HG02970 (cell line): ENCODE results near the gene CYP2S1.
"Not testable (repeated sequence)": the region's sequence is repeated elsewhere in the genome, so short reads cannot be mapped to it uniquely, and the experiment has no call there.

Experiments used
- ATAC-seq: cut with Tn5 transposase; IDR thresholded peaks from one replicate; pipeline ENCODE4 v1.9.1; 2021; ENCODE audit warnings: mild to moderate bottlenecking, moderate library complexity, moderate number of reproducible peaks; ENCODE audit not compliant: unreplicated experiment, low FRiP score

The CYP2S1 gene, protein sequence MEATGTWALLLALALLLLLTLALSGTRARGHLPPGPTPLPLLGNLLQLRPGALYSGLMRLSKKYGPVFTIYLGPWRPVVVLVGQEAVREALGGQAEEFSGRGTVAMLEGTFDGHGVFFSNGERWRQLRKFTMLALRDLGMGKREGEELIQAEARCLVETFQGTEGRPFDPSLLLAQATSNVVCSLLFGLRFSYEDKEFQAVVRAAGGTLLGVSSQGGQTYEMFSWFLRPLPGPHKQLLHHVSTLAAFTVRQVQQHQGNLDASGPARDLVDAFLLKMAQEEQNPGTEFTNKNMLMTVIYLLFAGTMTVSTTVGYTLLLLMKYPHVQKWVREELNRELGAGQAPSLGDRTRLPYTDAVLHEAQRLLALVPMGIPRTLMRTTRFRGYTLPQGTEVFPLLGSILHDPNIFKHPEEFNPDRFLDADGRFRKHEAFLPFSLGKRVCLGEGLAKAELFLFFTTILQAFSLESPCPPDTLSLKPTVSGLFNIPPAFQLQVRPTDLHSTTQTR

DNA sequence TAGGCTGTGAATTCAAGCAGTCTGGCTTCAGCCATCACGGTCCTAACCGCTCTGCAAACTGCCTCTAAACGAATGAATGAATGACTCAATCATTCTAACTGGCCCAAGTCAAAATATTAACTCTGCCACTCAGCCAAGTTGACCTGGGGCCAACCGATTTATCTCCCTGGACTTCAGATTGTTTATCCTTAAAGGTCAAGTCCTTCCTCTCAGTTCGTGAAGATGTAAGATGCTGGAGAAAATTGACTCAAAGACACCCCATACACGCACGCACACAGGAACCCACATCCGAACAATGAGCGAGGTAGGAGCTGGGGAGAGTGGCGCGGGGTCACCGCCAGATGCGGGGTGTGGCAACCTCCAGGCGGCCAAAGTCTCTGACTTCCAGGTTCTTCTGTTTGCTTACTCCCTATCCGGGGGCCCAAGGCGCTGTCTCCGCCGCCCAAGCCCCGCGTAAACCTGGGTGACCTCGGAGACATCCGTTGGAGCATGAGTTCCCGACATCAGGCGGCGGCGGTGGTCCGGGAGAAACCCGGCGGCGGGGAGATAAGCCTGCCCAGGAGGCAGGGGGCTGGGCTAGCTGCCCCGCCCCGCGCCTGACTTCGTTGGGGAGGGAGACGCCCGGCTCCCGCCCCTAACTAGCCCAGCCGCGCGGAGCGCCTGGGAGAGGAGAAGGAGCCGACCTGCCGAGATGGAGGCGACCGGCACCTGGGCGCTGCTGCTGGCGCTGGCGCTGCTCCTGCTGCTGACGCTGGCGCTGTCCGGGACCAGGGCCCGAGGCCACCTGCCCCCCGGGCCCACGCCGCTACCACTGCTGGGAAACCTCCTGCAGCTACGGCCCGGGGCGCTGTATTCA lies at the start of gene CYP2S1:
Gene CYP2S1 (plus strand): TSS at position 646 of the 856 bp plus-strand sequence. CDS start 46 bp downstream, at position 692.
- no peak for ATAC-seq

DNA sequence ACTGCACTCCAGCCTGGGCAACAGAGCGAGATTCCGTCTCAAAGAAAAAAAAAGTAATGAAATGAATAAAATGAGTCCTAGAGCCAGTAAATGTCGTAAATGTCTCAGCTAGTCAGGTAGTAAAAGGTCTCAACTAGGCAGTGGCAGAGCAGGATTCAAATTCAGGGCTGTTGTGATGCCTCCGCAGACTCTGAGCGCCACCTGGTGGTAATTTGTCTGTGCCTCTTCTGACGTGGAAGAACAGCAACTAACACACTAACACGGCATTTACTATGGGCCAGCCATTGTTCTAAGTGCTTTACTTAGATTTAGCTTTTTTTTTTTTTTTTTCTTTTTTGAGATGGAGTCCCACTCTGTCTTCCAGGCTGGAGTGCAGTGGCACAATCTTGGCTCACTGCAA lies 48.6 kb upstream of the CYP2S1 start:
- ATAC-seq: no peak

DNA sequence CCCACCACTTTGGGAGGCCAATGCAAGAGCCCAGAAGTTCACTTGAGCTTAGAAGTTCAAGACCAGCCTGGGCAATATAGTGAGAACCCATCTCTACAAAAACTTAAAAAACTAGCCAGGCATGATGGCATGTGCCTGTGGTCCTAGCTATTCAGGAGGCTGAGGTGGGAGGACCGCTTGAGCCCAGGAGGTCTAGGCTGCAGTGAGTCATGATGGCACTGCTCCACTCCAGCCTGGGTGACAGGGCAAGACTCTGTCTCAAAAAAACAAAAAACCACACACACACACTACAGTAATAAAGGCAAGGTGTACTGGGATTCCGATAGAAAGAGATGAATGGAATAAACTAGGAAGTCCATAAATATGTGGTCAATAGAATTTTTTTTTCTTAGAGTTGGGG lies 43.2 kb upstream of the CYP2S1 start:
- ATAC-seq: no peak

DNA sequence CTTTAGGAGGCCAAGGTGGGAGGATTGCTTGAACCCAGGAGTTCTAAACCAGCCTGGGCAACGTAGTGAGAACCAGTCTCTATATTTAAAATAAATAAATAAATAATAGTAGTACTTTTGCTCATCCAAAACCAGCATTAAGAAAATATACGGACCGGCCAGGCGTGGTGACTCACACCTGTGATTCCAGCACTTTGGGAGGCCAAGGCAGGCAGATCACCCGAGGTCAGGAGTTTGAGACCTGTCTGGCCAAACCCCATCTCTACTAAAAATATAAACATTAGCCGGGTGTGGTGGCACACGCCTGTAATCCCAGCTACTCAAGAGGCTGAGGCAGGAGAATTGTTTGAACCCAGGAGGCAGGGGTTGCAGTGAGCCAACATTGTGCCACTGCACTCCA lies 42.0 kb upstream of the CYP2S1 start:
- not testable (repeated sequence) for ATAC-seq

DNA sequence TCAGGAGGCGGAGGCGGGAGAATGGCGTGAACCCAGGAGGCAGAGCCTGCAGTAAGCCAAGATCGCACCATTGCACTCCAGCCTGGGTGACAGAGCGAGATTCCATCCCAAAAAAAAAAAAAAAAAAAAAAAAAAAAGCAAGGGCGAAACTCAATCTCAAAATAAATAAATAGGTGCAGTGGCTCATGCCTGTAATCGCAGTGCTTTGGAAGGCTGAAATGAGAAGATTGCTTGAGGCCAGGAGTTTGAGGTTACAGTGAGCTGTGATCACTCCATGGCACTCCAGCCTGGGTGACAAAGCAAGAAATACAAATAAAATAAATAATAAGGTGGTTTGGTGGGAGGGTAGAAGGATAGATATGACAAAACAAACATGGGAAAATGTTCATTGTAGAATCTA lies 39.0 kb upstream of the CYP2S1 start:
- ATAC-seq: no peak

DNA sequence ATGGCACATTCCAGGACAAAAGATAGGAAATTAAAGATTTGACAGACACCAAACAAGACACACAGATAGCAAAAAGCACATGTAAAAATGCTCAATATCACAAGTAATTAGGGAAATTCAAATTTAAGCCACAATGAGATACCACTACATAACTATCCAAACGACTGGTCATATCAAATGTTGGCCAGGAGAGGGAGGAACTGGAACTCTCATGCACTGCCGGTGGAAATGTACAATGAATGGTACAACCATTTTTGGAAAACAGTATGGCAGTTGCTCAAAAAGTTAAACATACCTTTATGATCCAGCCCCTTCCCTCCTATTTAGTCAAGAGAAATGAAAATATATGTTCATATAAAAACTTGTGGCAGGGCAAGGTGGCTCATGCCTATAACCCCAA lies 36.8 kb upstream of the CYP2S1 start:
- ATAC-seq: no peak

DNA sequence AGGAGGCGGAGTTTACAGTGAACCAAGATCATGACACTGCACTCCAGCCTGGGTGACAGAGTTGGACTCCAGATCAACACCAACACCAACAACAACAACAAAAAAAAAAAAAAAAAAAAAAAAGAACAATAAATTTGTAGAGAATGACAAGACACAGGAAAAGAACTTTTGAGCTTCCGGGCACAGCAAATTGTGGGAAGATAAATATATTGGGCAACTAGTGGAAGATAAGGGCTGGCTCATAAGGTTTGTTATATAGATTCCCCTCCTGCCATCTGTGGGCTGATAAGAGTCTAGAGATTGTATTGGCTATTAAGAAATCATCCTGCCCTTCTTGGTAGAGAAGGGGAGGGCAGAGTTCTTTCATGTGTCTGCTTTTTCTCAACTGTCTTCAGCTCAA lies 33.1 kb upstream of the CYP2S1 start:
- no peak for ATAC-seq

DNA sequence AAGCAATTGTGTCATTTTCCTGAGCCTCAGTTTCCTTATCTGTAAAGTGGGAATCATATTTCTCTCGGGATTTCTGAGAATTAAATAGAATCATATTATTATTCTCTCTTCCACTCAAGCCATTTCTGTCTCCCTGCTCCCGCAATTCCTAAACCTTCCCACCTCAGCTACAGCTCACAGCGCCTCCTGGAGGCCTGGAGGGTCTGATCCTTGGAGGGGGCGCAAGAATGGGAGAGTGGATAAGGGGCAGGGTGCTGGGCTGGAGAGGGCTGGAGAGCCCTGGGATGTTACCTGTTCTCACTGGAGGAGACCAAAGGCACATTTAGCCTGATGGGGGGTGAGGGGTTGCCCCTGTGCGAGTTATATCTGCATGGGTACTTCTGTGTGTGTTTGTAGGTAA lies 31.1 kb upstream of the CYP2S1 start:
- no peak for ATAC-seq

DNA sequence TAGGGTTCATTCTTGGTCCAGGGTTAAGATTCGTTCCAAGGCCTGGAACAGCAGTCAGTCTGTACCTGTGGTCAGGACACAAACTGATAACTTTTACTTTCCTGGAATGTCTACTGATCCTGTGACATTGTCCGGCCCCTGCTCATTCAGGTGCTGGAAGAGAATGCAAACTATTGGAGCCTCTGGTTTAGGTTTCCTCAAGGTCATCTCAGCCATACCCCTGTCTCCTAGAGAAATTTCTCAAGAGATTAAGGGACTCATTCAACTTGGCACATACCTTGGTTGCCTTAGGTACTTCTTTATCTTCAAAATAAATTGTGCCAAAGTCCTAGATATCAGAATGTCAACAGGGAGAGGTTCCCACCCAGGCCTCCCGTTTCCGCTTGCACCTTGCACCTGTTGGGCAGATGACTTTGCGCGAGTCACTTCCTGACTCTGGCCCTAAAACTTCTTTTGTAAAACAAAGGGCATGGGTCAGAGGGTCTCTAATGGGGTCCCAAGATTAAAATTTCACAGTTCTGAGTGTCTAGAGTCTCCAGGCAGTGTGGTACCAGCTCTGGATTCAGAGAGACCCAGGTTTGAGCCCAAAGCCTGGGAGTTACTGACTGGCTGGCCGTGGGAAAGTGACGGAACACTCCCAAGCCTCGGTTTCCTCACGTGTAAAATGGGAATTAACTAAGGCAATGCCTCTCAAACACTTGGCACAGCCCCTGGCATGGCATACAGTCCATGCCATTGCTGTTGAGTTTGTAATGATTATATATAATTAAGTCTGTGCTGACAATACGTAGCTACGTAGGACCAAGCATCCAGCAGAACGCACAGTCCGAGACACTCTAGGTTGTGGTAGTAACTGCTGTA lies 25.8 kb upstream of the CYP2S1 start:
- no peak for ATAC-seq

DNA sequence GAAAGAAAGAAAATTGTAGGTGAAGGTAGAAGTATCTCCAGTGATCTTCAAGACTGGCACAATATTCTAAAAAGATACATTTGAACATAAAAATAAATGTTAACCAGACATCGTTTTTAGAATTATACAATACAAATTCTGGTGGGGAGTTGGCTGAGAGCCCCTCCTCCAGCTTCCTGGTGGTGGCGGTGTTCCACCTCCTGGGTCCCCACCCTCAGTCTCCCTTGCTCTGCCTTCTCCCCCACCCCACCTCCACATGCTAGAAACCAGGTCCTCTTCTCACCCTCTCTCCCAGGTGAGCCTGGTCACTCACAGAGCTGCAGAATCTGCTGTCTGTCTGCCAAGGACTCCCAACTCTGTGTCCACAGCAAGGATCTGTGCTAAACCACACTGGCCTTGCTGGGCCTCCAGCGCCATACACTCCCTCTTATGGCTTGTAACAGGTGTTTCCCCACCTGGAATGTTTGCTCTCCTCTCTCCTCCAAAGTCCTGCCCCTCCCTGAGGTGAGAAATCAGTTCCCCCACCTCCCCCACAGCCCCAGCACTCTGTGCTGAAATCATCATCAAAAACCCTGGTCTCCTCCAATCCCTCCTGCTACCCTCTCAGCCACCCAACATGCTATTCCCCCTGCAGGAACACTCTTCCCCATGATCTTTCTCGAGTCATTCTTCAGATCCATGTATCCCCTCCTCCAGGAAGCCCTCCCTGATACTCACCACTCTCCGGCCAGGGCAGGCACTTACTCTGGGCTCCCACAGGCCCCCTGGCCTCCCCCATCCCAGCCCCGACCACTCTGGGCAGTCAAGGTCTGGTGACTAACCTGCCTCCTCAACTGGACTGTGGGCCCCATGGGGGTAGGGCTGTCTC lies 20.5 kb upstream of the CYP2S1 start:
- no peak for ATAC-seq

DNA sequence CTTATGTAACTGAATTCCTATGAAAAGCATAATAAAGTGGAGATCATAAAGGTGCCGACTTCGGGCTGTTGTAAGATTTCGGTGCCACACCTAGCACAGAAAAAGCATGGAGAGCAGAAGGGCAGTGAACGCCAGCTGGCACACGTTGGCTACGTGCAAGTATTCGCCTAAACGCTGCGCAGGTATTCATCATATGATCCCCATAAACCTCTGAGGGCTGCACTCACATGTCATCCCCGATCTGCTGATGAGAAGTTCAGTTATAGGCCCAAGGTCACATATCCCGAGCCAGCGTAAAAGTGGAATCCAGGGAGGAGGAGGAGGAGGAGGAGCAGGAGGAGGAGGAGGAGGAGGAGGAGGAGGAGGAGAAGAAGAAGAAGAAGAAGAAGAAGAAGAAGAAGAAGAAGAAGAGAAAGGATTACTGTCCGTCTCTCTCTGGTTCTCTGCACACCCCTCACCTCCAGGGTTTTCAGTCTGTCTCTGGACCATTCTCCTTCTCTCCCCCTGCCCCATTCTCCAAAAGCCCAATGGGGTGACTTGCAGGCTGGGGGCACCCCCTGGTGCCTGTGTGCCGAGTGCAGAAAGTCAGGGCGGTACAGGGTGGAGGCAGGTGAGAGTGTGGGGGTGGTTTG lies 18.6 kb upstream of the CYP2S1 start:
- ATAC-seq: no peak

DNA sequence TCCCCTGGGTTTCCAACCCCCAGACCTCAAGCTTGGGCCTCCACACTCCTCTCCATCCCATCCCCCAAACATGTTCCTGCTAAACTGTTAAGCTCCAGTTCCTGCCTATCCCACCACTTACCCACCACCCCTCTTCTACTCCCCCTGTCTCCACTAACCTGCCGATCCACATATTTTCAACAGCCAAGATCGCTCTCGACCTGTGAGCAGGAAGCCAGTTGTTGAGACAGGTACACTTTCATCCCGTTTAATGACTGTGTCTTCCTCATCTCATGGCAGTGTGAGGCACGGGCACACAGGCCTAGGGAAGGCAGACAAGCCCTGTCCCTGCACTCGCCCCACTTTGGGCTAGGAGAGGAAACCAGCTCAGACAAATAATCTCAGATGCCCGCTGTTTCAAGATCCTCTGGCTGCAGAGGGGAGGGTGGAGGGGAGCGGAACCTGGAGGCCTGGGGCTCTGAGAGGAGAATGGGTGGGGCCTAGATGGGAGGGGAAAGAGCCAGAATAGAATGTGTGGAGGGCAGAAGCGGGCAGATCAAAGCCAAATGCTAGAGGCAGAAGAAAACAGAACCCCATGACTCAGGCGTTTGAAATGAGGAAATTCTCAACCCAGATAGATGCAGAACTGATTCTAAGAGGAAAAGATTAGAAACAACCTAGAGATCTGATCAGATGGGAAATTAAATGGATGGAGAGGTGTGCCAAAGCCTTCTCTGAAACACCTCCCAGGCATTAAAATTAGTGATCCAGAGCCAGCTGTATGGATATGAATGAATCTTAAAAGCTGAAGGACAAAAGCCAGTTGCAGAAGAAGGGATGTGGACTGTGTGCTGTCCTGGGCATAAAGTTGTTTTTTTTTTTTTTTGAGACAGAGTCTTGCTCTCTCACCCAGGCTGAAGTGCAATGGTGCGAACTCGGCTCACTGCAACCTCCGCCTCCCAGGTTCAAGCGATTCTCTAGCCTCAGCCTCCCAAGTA lies 16.9 kb upstream of the CYP2S1 start:
- ATAC-seq: no peak

DNA sequence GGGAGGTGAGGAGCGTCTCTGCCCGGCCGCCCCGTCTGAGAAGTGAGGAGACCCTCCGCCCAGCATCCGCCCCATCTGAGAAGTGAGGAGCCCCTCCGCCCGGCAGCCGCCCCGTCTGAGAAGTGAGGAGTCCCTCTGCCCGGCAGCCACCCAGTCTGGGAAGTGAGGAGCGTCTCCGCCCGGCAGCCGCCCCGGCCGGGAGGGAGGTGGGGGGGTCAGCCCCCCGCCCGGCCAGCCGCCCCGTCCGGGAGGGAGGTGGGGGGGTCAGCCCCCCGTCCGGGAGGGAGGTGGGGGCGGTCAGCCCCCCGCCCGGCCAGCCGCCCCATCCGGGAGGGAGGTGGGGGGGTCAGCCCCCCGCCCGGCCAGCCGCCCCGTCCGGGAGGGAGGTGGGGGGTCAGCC lies 12.8 kb upstream of the CYP2S1 start:
- ATAC-seq: not testable (repeated sequence)

DNA sequence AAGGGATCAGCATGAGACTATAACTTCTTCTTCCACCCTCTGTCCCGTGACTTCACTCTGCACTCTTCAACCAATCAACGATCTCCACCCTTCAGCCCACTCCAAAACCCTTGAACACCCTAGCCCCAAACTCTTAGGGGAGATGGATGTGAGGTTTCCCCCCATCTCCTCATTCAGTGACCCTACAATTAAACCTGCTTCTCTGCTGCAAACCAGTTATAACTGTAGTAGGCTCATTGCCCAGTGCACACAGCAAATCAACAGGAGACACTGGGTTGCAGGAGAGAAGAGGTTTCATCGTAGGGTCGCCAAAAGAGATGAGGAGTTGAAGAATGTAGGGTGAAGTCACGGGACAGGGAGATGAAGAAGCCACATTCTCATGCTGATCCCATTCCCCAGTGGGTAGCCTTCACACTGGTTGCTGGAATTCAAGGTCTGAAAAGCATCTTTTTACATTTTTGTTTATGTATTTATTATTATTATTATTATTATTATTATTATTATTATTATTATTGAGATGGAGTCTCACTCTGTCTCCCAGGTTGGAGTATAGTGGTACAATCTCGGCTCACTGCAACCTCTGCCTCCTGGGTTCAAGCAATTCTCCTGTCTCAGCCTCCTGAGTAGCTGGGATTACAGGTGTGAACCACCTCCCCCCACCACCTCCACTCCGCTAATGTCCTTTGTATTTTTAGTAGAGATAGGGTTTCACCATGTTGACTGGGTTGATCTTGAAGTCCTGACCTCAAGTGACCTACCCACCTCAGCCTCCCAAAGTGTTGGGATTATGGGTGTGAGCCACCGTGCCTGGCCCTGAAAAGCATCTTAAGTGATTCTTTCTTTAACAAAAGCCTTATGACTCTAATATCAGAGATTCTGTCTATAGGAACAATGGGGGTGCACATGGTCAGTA lies 5.8 kb upstream of the CYP2S1 start:
- ATAC-seq: no peak

DNA sequence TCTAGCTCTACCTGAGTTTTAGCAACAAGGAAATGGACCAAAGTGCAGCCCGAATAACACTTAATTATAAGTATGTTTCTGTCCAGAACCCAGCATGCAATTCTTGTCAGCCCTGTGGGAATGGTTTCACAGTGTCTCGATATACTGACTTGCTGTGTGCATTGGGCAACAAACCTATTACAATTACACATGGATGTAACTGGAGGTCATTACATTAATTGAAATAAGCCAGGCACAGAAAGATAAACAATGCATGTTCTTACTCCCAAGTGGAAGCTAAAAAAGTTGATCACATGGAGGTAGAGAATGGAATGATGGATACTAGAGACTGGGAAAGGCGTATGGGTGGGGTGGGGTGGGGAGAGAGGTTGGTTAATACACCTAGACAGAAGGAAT lies 5.1 kb upstream of the CYP2S1 start:
- no peak for ATAC-seq

DNA sequence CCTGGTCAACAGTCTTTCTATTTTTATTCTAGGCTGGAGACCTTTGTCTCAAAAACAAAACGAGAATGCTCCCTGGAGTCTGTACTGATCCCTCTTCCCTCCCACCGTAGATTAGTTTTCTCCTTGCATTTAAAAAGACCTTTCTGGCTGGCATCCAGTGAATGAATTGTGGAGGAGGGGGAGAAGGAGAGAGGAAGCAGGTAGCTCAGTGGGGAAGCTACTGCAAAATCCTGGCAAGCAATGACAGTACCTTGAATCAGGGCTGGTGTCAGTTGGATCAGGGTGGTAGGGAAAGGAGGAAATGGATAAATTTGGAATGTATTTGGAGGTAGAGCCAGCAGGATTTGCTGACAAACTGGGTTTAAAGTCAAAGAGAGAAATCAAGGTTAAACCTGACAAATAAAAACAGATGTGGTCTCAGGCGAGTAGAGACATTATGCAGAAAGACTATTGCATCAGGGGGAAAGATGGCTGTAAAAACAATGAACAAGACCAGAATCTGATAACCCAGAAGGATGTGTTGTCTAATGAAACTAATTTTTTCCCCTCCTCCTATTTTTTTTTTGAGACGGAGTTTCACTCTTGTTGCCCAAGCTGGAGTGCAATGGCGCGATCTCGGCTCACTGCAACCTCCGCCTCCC lies 3.5 kb upstream of the CYP2S1 start:
- no peak for ATAC-seq
